Neuronal stem cell (in vitro differentiated cells): ENCODE data around the gene CEACAM16.

Experiments
- DNase-seq: peaks from one replicate; pipeline ENCODE4 v3.0.0-alpha.2; 2013; ENCODE audit warnings: low spot score
- H2AFZ ChIP-seq: one replicate; pipeline ENCODE4 v1.6.1; 2013; ENCODE audit warnings: mild to moderate bottlenecking, low read length, inconsistent platforms
- H2AK5ac ChIP-seq: 2 replicates; pipeline ENCODE4 v1.6.1; 2013; ENCODE audit warnings: low read depth, mild to moderate bottlenecking, inconsistent platforms, low read length, moderate library complexity, mixed read lengths
- H2BK120ac ChIP-seq: 2 replicates; pipeline ENCODE4 v1.6.1; 2013; ENCODE audit warnings: low read depth, mild to moderate bottlenecking, inconsistent platforms, low read length, moderate library complexity, mixed read lengths
- H2BK12ac ChIP-seq: one replicate; pipeline ENCODE4 v1.6.1; 2013; ENCODE audit warnings: low read length, inconsistent platforms
- H2BK15ac ChIP-seq: 2 replicates; pipeline ENCODE4 v1.6.1; 2013; ENCODE audit warnings: mild to moderate bottlenecking, low read length, inconsistent platforms, mixed read lengths
- H2BK5ac ChIP-seq: one replicate; pipeline ENCODE4 v1.6.1; 2013; ENCODE audit warnings: inconsistent platforms, mild to moderate bottlenecking, low read length, moderate library complexity
- H3K14ac ChIP-seq: one replicate; pipeline ENCODE4 v1.6.1; 2013; ENCODE audit warnings: low read length, inconsistent platforms
- H3K18ac ChIP-seq: 2 replicates; pipeline ENCODE4 v1.6.1; 2013; ENCODE audit warnings: low read length, inconsistent platforms
- H3K23ac ChIP-seq: 2 replicates; pipeline ENCODE4 v1.6.1; 2013; ENCODE audit warnings: low read depth, mild to moderate bottlenecking, mixed read lengths, low read length, inconsistent platforms; ENCODE audit not compliant: poor library complexity
- H3K27ac ChIP-seq: replicated peaks from 3 replicates; pipeline ENCODE4 v1.5.1; 2013; ENCODE audit warnings: low read length, inconsistent platforms
- H3K27me3 ChIP-seq, 3 experiments: 2 replicates each; pipeline ENCODE4 v1.6.1; 2013; ENCODE audit warnings: low read length in 3 of 3, mild to moderate bottlenecking in 2 of 3, inconsistent platforms in 1 of 3, low read depth in 1 of 3, mixed read lengths in 1 of 3, moderate library complexity in 1 of 3; ENCODE audit not compliant: control insufficient read depth in 3 of 3, insufficient read depth in 3 of 3
- H3K36me3 ChIP-seq, 2 donors: replicated peaks in 1 of 2; 2 replicates each; pipeline ENCODE4 v1.6.1; 2013; ENCODE audit warnings: low read length in 2 of 2; ENCODE audit not compliant: control insufficient read depth in 2 of 2, insufficient read depth in 2 of 2
- H3K4ac ChIP-seq: 2 replicates; pipeline ENCODE4 v1.6.1; 2013; ENCODE audit warnings: inconsistent platforms, mild to moderate bottlenecking, low read length, moderate library complexity
- H3K4me1 ChIP-seq, 2 donors: 1 replicate in 1 of 2; 2 replicates in 1 of 2; pipeline ENCODE4 v1.6.1; 2013; ENCODE audit warnings: low read length in 2 of 2, low read depth in 1 of 2; ENCODE audit not compliant: control insufficient read depth in 2 of 2, insufficient read depth in 1 of 2
- H3K4me2 ChIP-seq: one replicate; pipeline ENCODE4 v1.6.1; 2013; ENCODE audit warnings: mild to moderate bottlenecking, low read length, inconsistent platforms; ENCODE audit not compliant: insufficient read depth, poor library complexity, severe bottlenecking
- H3K4me3 ChIP-seq, 2 donors: 2 replicates each; pipeline ENCODE4 v1.5.1; 2013; ENCODE audit warnings: low read length in 2 of 2, mild to moderate bottlenecking in 2 of 2, inconsistent platforms in 1 of 2, moderate library complexity in 1 of 2
- H3K79me1 ChIP-seq: one replicate; pipeline ENCODE4 v1.6.1; 2013; ENCODE audit warnings: low read depth, mild to moderate bottlenecking, inconsistent platforms, low read length, moderate library complexity
- H3K9ac ChIP-seq: one replicate; pipeline ENCODE4 v1.6.1; 2013; ENCODE audit warnings: mild to moderate bottlenecking, low read depth, low read length, inconsistent platforms; ENCODE audit not compliant: poor library complexity
- H3K9me3 ChIP-seq, 2 donors: replicated peaks in 1 of 2; 2 replicates each; pipeline versions ENCODE3 to v1.6.1; 2013; ENCODE audit warnings: low read length in 2 of 2, mild to moderate bottlenecking in 2 of 2, inconsistent platforms in 1 of 2, low read depth in 1 of 2, mixed read lengths in 1 of 2, moderate library complexity in 1 of 2; ENCODE audit not compliant: control insufficient read depth in 2 of 2, insufficient read depth in 1 of 2
- H4K8ac ChIP-seq: one replicate; pipeline ENCODE4 v1.6.1; 2013; ENCODE audit warnings: low read depth, mild to moderate bottlenecking, inconsistent platforms, low read length, moderate library complexity
- H4K91ac ChIP-seq: one replicate; pipeline ENCODE4 v1.6.1; 2013; ENCODE audit warnings: low read length, low read depth, mild to moderate bottlenecking, inconsistent platforms; ENCODE audit not compliant: poor library complexity
- WGBS, 2 donors: extraction: QIAGEN DNeasy Blood & Tissue Kit; methylation state at CpG; one replicate each; pipeline ENCODE4 v1.1.7; 2013; ENCODE audit warnings: missing lambda C conversion rate in 2 of 2, mixed read lengths in 1 of 2; ENCODE audit not compliant: insufficient read length in 2 of 2, insufficient replicate concordance in 1 of 2; ENCODE audit errors: extremely low coverage in 2 of 2; 5-methylcytosine and 5-hydroxymethylcytosine counted together

CEACAM16 gene

GRCh38 chr19:44737238-44738071 lies 38.5 kb downstream of the CEACAM16 start:
- Histone ChIP-seq H3K4me2 (no peak overlapping the region), H3K27me3 (peaks cover 0 to 21% (median 0%) of the 10 kb centered on the region in 3 experiments), H3K23ac (no peak overlapping the region), H3K9ac (no peak overlapping the region), H2BK5ac (no peak overlapping the region), H3K18ac (peak overlapping the region; percentile 6), H2AK5ac (no peak overlapping the region), H3K79me1 (no peaks in the 10 kb centered on the region), H3K9me3 (peaks cover 0 to 1% of the 10 kb centered on the region in 2 donors), H3K14ac (no peak overlapping the region), H2BK120ac (no peak overlapping the region), H3K4me1 (peaks cover 2 to 5% of the 10 kb centered on the region in 2 donors), H3K4ac (no peak overlapping the region), H3K4me3 (no peak overlapping the region), H4K91ac (no peak overlapping the region), H2AFZ (no peak overlapping the region), H4K8ac (no peak overlapping the region), H3K36me3 (no peaks in the 10 kb centered on the region), H3K27ac (no peak overlapping the region), H2BK12ac (no peak overlapping the region), H2BK15ac (no peak overlapping the region)
- DNase-seq, result no peak
- no CpG with 5 or more reads among the region's 13 CpGs for WGBS, 2 donors

GRCh38 chr19:44738136-44738535 lies 39.2 kb downstream of the CEACAM16 start:
- DNase-seq, result no peak
- Histone ChIP-seq H4K91ac (no peak overlapping the region), H3K14ac (no peak overlapping the region), H2AFZ (no peak overlapping the region), H3K4me3 (no peak overlapping the region), H3K4me1 (peaks cover 4 to 5% of the 10 kb centered on the region in 2 donors), H3K4ac (no peak overlapping the region), H3K79me1 (no peaks in the 10 kb centered on the region), H3K18ac (no peak overlapping the region), H2AK5ac (no peak overlapping the region), H2BK15ac (no peak overlapping the region), H3K9me3 (peaks cover 0 to 1% of the 10 kb centered on the region in 2 donors), H4K8ac (no peak overlapping the region), H2BK120ac (no peak overlapping the region), H3K23ac (no peak overlapping the region), H3K36me3 (no peaks in the 10 kb centered on the region), H3K27me3 (peaks cover 0 to 21% (median 0%) of the 10 kb centered on the region in 3 experiments), H2BK12ac (no peak overlapping the region), H3K9ac (no peak overlapping the region), H2BK5ac (no peak overlapping the region), H3K27ac (no peak overlapping the region), H3K4me2 (no peak overlapping the region)
- WGBS, 2 donors, result no CpG with 5 or more reads among the region's 2 CpGs

- H2BK5ac ChIP-seq, result no peak overlapping the region
- H3K79me1 ChIP-seq, result no peaks in the 10 kb centered on the region
- no peak overlapping the region for H3K23ac ChIP-seq
- H3K18ac ChIP-seq, result peak overlapping the region; percentile 21
- H3K9me3 ChIP-seq, result peaks cover 0 to 1% of the 10 kb centered on the region in 2 donors
- H3K4me3 ChIP-seq, result no peak overlapping the region
- no peak overlapping the region for H4K8ac ChIP-seq
- H2BK15ac ChIP-seq, result no peak overlapping the region
- H3K27ac ChIP-seq, result no peak overlapping the region
- H2AK5ac ChIP-seq, result peak overlapping the region; percentile 82
- no peak overlapping the region for H4K91ac ChIP-seq
- H2AFZ ChIP-seq, result no peak overlapping the region
- no peak for DNase-seq
- no peak overlapping the region for H3K9ac ChIP-seq
- H2BK12ac ChIP-seq, result no peak overlapping the region
- H3K4ac ChIP-seq, result no peak overlapping the region
- H3K4me1 ChIP-seq, result peaks cover 4 to 5% of the 10 kb centered on the region in 2 donors
- WGBS, 2 donors, result no CpG with 5 or more reads among the region's 11 CpGs
- H3K27me3 ChIP-seq, result peaks cover 0 to 21% (median 0%) of the 10 kb centered on the region in 3 experiments
- no peak overlapping the region for H3K14ac ChIP-seq
- H2BK120ac ChIP-seq, result no peak overlapping the region
- no peaks in the 10 kb centered on the region for H3K36me3 ChIP-seq
- no peak overlapping the region for H3K4me2 ChIP-seq
These were observed 39.9 kb downstream of the CEACAM16 start for GRCh38 chr19:44738603-44739558.
